Suprapubic skin (tissue), 4 donors: Measurements from ENCODE around the gene PLA2G4B.

Source experiments
- EP300 ChIP-seq: sonication (generic); formaldehyde crosslinking; IDR thresholded peaks from one replicate; pipeline ENCODE4 v1.6.1; 2017; ENCODE audit warnings: antibody characterized with exemption
- POLR2A ChIP-seq, 2 donors: fragments of 450-650 bp; IDR thresholded peaks; one replicate each; pipeline ENCODE4 v1.6.1; 2017; ENCODE audit warnings: antibody characterized with exemption in 2 of 2, mild to moderate bottlenecking in 2 of 2, moderate library complexity in 2 of 2
- POLR2AphosphoS5 ChIP-seq, 3 donors: sonication (generic); formaldehyde crosslinking; IDR thresholded peaks; one replicate each; pipeline ENCODE4 v1.6.1; 2017; ENCODE audit warnings: antibody characterized with exemption in 3 of 3

DNA sequence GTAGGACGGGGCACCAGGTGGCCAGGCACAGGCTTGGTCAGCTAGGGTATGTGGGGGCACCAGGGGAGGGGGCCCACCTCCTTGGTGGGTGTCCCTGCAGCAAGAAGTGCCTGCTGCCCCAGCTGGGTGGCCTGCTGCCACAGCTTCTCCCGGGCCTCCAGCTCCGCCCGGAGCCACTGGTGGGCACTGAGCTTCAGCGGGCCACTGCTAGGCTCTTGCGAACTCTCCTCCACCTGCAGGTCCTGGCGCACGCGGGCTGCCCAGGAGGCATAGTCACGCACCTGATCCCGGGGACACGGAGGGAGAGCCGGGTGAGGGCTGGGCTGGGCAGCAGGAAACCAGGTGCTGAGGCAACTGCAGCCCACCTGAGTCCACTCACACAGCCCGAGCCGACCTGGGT, 29.7 kb downstream of the PLA2G4B start:
- TF ChIP-seq EP300 (no peak), POLR2A (IDR thresholded peaks at IDR 0.05) (no peak), POLR2AphosphoS5 (IDR thresholded peaks at IDR 0.05) (no peak)
